ENCODE results near the gene LRMDA. TPM values are rescaled to one million over a fixed set of nuclear protein-coding genes. Genes with fewer than 3 reads are reported as not detected.

LRMDA gene
- total and polyA plus RNA-seq, 7 donors = 1.0 to 5.7 (median 2.5) TPM

- DNase-seq = no peak
- Histone ChIP-seq H3K4me3 (no peak overlapping the region), H3K27ac (no peak overlapping the region), H3K4me1 (no peaks in the 10 kb centered on the region), H3K27me3 (ENCODE audit: insufficient read depth in 3 of 3, low read length in 2 of 3) (no peaks in the 10 kb centered on the region), H3K36me3 (ENCODE audit: insufficient read depth in 1 of 2, low read depth in 1 of 2) (no peaks in the 10 kb centered on the region), H3K9me3 (no peaks in the 10 kb centered on the region)
- TF ChIP-seq CTCF (IDR thresholded peaks at IDR 0.05) = no peak
- intact Hi-C loops (cut with DNase I) = no loop called here
- ATAC-seq = no peak
Observed at GRCh38 chr10:75974080-75974479, 542.7 kb downstream of the LRMDA start.

GRCh38 chr10:75976681-75977080, 545.3 kb downstream of the LRMDA start:
- no peaks in the 10 kb centered on the region for H3K27me3 ChIP-seq (ENCODE audit: insufficient read depth in 3 of 3, low read length in 2 of 3)
- TF ChIP-seq CTCF (IDR thresholded peaks at IDR 0.05) = no peak
- ATAC-seq (no peak), DNase-seq (no peak)
- H3K36me3 ChIP-seq (ENCODE audit: insufficient read depth in 1 of 2, low read depth in 1 of 2) = no peaks in the 10 kb centered on the region
- 76 to 89% (median 77%) methylated on average over 3 of the region's 3 CpGs for WGBS, 3 donors
- no peaks in the 10 kb centered on the region for H3K4me1 ChIP-seq
- no peaks in the 10 kb centered on the region for H3K9me3 ChIP-seq
- no peak overlapping the region for H3K27ac ChIP-seq
- intact Hi-C loops (cut with DNase I) = no loop called here
- no peak overlapping the region for H3K4me3 ChIP-seq

GRCh38 chr10:75977139-75977538, 545.7 kb downstream of the LRMDA start:
- H3K4me3 ChIP-seq = no peak overlapping the region
- H3K36me3 ChIP-seq (ENCODE audit: insufficient read depth in 1 of 2, low read depth in 1 of 2) = no peaks in the 10 kb centered on the region
- DNase-seq (no peak), ATAC-seq (no peak)
- H3K27ac ChIP-seq = no peak overlapping the region
- no peaks in the 10 kb centered on the region for H3K9me3 ChIP-seq
- TF ChIP-seq CTCF (IDR thresholded peaks at IDR 0.05) = no peak
- intact Hi-C loops (cut with DNase I) = no loop called here
- no peaks in the 10 kb centered on the region for H3K4me1 ChIP-seq
- WGBS, 3 donors = 37 to 46% (median 44%) methylated on average over 4 of the region's 4 CpGs
- H3K27me3 ChIP-seq (ENCODE audit: insufficient read depth in 3 of 3, low read length in 2 of 3) = no peaks in the 10 kb centered on the region

- no peak for ATAC-seq
- no peak for DNase-seq
- Histone ChIP-seq H3K9me3 (no peaks in the 10 kb centered on the region), H3K4me3 (no peak overlapping the region), H3K36me3 (ENCODE audit: insufficient read depth in 1 of 2, low read depth in 1 of 2) (no peaks in the 10 kb centered on the region), H3K27ac (no peak overlapping the region), H3K27me3 (ENCODE audit: insufficient read depth in 3 of 3, low read length in 2 of 3) (no peaks in the 10 kb centered on the region), H3K4me1 (no peaks in the 10 kb centered on the region)
- intact Hi-C loops (cut with DNase I) = no loop called here
- TF ChIP-seq CTCF (IDR thresholded peaks at IDR 0.05) = no peak
- 54 to 65% (median 58%) methylated on average over 4 of the region's 4 CpGs for WGBS, 3 donors
Observed at GRCh38 chr10:75978213-75978612, 546.8 kb downstream of the LRMDA start.

GRCh38 chr10:75980419-75981002, 549.1 kb downstream of the LRMDA start:
- WGBS, 3 donors = 72 to 76% (median 76%) methylated on average over 6 of the region's 6 CpGs
- TF ChIP-seq CTCF (IDR thresholded peaks at IDR 0.05) = no peak
- no peak overlapping the region for H3K4me3 ChIP-seq

More at GRCh38 chr10:75980419-75981002, 549.1 kb downstream of the LRMDA start:
- Histone ChIP-seq H3K27me3 (ENCODE audit: insufficient read depth in 3 of 3, low read length in 2 of 3) (no peaks in the 10 kb centered on the region), H3K27ac (no peak overlapping the region), H3K9me3 (no peaks in the 10 kb centered on the region), H3K36me3 (ENCODE audit: insufficient read depth in 1 of 2, low read depth in 1 of 2) (no peaks in the 10 kb centered on the region), H3K4me1 (no peaks in the 10 kb centered on the region)
- DNase-seq = no peak
- ATAC-seq = no peak
- intact Hi-C loops (cut with DNase I) = no loop called here
